OCI-LY3 (cell line): ENCODE data around the gene FBXO38.

Source experiments
- H2AFZ ChIP-seq: fragments of 200-600, 300-600 bp; shearing (Covaris generic); 2 replicates; pipeline ENCODE4 v1.6.0; 2014; ENCODE audit warnings: antibody characterized with exemption, low read depth, low read length
- H3K27ac ChIP-seq: fragments of 200-600, 300-600 bp; sonication (generic); 2 replicates; pipeline ENCODE4 v1.5.1; 2014; ENCODE audit warnings: mild to moderate bottlenecking, low read length, moderate library complexity, mixed read lengths
- H3K27me3 ChIP-seq: fragments of 200-600, 300-600 bp; sonication (generic); 2 replicates; pipeline ENCODE4 v1.6.1; 2014; ENCODE audit warnings: low read depth, low read length, mixed read lengths
- H3K36me3 ChIP-seq: fragments of 200-600, 300-600 bp; sonication (generic); replicated peaks from 2 replicates; pipeline ENCODE3; 2014; ENCODE audit warnings: low read depth, low read length, mixed read lengths
- H3K4me1 ChIP-seq: fragments of 300-600, 200-600 bp; sonication (generic); 2 replicates; pipeline ENCODE4 v1.6.1; 2014; ENCODE audit warnings: low read length, mixed read lengths
- H3K4me2 ChIP-seq: fragments of 200-600, 300-600 bp; sonication (generic); 2 replicates; pipeline ENCODE4 v1.6.1; 2014; ENCODE audit warnings: low read length, mixed read lengths
- H3K4me3 ChIP-seq: fragments of 300-600, 200-600 bp; sonication (generic); 2 replicates; pipeline ENCODE4 v1.5.1; 2014; ENCODE audit warnings: antibody characterized with exemption, mild to moderate bottlenecking, low read length, moderate library complexity
- H3K79me2 ChIP-seq: fragments of 300-600, 200-600 bp; shearing (Covaris generic); 2 replicates; pipeline ENCODE4 v1.6.1; 2014; ENCODE audit warnings: mild to moderate bottlenecking, low read length, mixed read lengths
- H3K9ac ChIP-seq: fragments of 300-600, 200-600 bp; shearing (Covaris generic); 2 replicates; pipeline ENCODE4 v1.6.0; 2014; ENCODE audit warnings: mild to moderate bottlenecking, low read length, moderate library complexity
- H3K9me3 ChIP-seq: fragments of 200-600, 300-600 bp; shearing (Covaris generic); 2 replicates; pipeline ENCODE4 v1.6.1; 2014; ENCODE audit warnings: low read length, mixed read lengths; ENCODE audit not compliant: insufficient read depth
- H4K20me1 ChIP-seq: fragments of 200-600, 300-600 bp; sonication (generic); 2 replicates; pipeline ENCODE4 v1.6.1; 2016; ENCODE audit warnings: low read length, mixed read lengths; ENCODE audit not compliant: insufficient read depth
- EZH2phosphoT487 ChIP-seq: fragments of 200-600 bp; shearing (Covaris generic); IDR thresholded peaks from 2 replicates; pipeline ENCODE4 v1.6.1; 2018; ENCODE audit warnings: antibody characterized with exemption, mixed run types, low read depth
- TF ChIP-seq, protein P1 (sequence below): fragments of 200-600, 300-600 bp; sonication (generic); IDR thresholded peaks from 2 replicates; pipeline ENCODE4 v1.5.1; 2014; ENCODE audit warnings: antibody characterized with exemption, low read length, low read depth

FBXO38 gene

DNA sequence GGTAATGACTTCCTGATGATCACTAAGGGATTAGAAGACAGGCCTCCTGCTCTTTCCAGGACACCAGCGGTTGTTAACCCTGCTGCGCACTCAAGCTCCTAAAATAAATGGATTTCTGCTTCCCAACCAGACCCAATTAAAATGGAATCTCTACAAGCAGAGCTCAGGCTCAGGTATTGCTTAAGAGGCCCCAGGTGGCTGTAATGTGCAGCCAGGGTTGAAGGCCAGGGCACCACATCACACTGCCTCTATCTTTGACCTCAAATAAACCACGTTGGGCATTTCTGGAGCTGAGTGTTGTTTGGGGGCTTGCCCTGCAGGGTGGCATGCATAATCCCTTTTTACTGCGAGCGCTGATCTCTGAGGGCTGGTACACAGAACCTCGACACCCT is 108.0 kb downstream of the FBXO38 start:
- no peak overlapping the region for H3K4me2 ChIP-seq
- no peak overlapping the region for H3K4me3 ChIP-seq
- H2AFZ ChIP-seq = no peak overlapping the region
- peaks cover 6% of the 10 kb centered on the region; the same call in 1 of the 2 replicates for H3K27me3 ChIP-seq
- no peaks in the 10 kb centered on the region for H3K9me3 ChIP-seq
- TF ChIP-seq, protein P1, sequence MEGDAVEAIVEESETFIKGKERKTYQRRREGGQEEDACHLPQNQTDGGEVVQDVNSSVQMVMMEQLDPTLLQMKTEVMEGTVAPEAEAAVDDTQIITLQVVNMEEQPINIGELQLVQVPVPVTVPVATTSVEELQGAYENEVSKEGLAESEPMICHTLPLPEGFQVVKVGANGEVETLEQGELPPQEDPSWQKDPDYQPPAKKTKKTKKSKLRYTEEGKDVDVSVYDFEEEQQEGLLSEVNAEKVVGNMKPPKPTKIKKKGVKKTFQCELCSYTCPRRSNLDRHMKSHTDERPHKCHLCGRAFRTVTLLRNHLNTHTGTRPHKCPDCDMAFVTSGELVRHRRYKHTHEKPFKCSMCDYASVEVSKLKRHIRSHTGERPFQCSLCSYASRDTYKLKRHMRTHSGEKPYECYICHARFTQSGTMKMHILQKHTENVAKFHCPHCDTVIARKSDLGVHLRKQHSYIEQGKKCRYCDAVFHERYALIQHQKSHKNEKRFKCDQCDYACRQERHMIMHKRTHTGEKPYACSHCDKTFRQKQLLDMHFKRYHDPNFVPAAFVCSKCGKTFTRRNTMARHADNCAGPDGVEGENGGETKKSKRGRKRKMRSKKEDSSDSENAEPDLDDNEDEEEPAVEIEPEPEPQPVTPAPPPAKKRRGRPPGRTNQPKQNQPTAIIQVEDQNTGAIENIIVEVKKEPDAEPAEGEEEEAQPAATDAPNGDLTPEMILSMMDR = no peak
- TF ChIP-seq EZH2phosphoT487 = no peak
- no peaks in the 10 kb centered on the region for H3K79me2 ChIP-seq
- no peaks in the 10 kb centered on the region for H3K4me1 ChIP-seq
- H3K27ac ChIP-seq = no peak overlapping the region
- H3K9ac ChIP-seq = no peak overlapping the region
- H4K20me1 ChIP-seq = no peaks in the 10 kb centered on the region
- H3K36me3 ChIP-seq = no peaks in the 10 kb centered on the region

DNA sequence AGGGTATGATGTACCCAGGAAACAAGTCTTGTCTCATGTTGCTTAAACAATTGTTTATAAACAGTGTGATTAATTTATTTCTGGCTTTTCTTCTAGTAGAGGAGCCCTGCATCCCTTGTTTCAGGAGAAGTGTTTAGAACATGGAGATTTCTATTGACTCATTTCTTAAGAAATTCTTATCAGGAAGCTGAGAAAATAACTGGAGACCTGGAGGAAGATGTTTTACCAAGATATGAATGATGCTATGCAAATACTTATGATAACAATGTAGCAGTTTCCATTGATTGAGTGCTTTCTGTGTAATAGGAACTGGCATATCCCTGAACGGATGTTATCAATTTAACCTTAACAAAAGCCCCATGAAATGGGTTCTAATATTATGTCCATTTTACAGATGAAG is 108.6 kb downstream of the FBXO38 start:
- H3K9ac ChIP-seq = no peak overlapping the region
- H4K20me1 ChIP-seq = no peaks in the 10 kb centered on the region
- no peaks in the 10 kb centered on the region for H3K36me3 ChIP-seq
- H3K4me2 ChIP-seq = no peak overlapping the region
- no peak overlapping the region for H2AFZ ChIP-seq
- H3K27me3 ChIP-seq = no peaks in the 10 kb centered on the region; the same call in 1 of the 2 replicates
- H3K9me3 ChIP-seq = no peaks in the 10 kb centered on the region
- no peaks in the 10 kb centered on the region for H3K79me2 ChIP-seq
- TF ChIP-seq EZH2phosphoT487 = no peak
- TF ChIP-seq, protein P1 = no peak
- no peak overlapping the region for H3K27ac ChIP-seq
- no peak overlapping the region for H3K4me3 ChIP-seq
- no peaks in the 10 kb centered on the region for H3K4me1 ChIP-seq
